ENCODE results near the gene IQCM. TPM values are rescaled to one million over a fixed set of nuclear protein-coding genes. Genes with fewer than 3 reads are reported as not detected.

Gene IQCM
- total RNA-seq, 1 donor from 2014 or later, result not detected

GRCh38 chr4:149595500-149595899 lies 220.1 kb downstream of the IQCM start:
- Mint-ChIP-seq H3K4me3 (no peak overlapping the region), H3K36me3 (ENCODE audit: low read depth) (no peaks in the 10 kb centered on the region), H3K4me1 (no peaks in the 10 kb centered on the region), H3K27me3 (no peaks in the 10 kb centered on the region), H3K27ac (no peak overlapping the region), H3K9me3 (no peaks in the 10 kb centered on the region)
- intact Hi-C loops (cut with micrococcal nuclease), result no loop called here
- ChIA-PET POLR2A (no interaction called here), CTCF (no interaction called here)
- no peak for DNase-seq
- TF ChIP-seq CTCF (IDR thresholded peaks at IDR 0.05), result no peak
- ATAC-seq (ENCODE audit: low read depth), result no peak

- ChIA-PET CTCF (no interaction called here), POLR2A (no interaction called here)
- no peaks in the 10 kb centered on the region for H3K4me1 Mint-ChIP-seq
- H3K4me3 Mint-ChIP-seq, result no peak overlapping the region
- TF ChIP-seq CTCF (IDR thresholded peaks at IDR 0.05), result no peak
- H3K36me3 Mint-ChIP-seq (ENCODE audit: low read depth), result no peaks in the 10 kb centered on the region
- H3K27me3 Mint-ChIP-seq, result no peaks in the 10 kb centered on the region
- DNase-seq (no peak), ATAC-seq (ENCODE audit: low read depth) (no peak)
- H3K9me3 Mint-ChIP-seq, result peaks cover 4% of the 10 kb centered on the region
- no peak overlapping the region for H3K27ac Mint-ChIP-seq
- intact Hi-C loops (cut with micrococcal nuclease), result no loop called here
Measured at GRCh38 chr4:149589826-149590225, 225.8 kb downstream of the IQCM start.

GRCh38 chr4:149584722-149585121 lies 230.9 kb downstream of the IQCM start:
- DNase-seq (no peak), ATAC-seq (ENCODE audit: low read depth) (no peak)
- Mint-ChIP-seq H3K27me3 (no peaks in the 10 kb centered on the region), H3K36me3 (ENCODE audit: low read depth) (no peaks in the 10 kb centered on the region), H3K4me3 (no peak overlapping the region), H3K27ac (no peak overlapping the region), H3K4me1 (no peaks in the 10 kb centered on the region), H3K9me3 (peaks cover 4% of the 10 kb centered on the region)
- ChIA-PET CTCF (no interaction called here), POLR2A (no interaction called here)
- no peak for TF ChIP-seq CTCF (IDR thresholded peaks at IDR 0.05)
- intact Hi-C loops (cut with micrococcal nuclease), result no loop called here

- DNase-seq (no peak), ATAC-seq (ENCODE audit: low read depth) (no peak)
- TF ChIP-seq CTCF (IDR thresholded peaks at IDR 0.05), result no peak
- intact Hi-C loops (cut with micrococcal nuclease), result no loop called here
- H3K36me3 Mint-ChIP-seq (ENCODE audit: low read depth), result no peaks in the 10 kb centered on the region
- H3K9me3 Mint-ChIP-seq, result peaks cover 2% of the 10 kb centered on the region
- no peak overlapping the region for H3K27ac Mint-ChIP-seq
- H3K4me3 Mint-ChIP-seq, result no peak overlapping the region
- no peaks in the 10 kb centered on the region for H3K27me3 Mint-ChIP-seq
- POLR2A ChIA-PET, result no interaction called here
- CTCF ChIA-PET, result no interaction called here
- H3K4me1 Mint-ChIP-seq, result no peaks in the 10 kb centered on the region
Measured at GRCh38 chr4:149574971-149575370, 240.7 kb downstream of the IQCM start.

GRCh38 chr4:149572716-149573115 lies 242.9 kb downstream of the IQCM start:
- no peak overlapping the region for H3K27ac Mint-ChIP-seq
- ATAC-seq (ENCODE audit: low read depth), result no peak
- no peak for TF ChIP-seq CTCF (IDR thresholded peaks at IDR 0.05)
- H3K27me3 Mint-ChIP-seq, result no peaks in the 10 kb centered on the region
- intact Hi-C loops (cut with micrococcal nuclease), result no loop called here
- H3K9me3 Mint-ChIP-seq, result peaks cover 2% of the 10 kb centered on the region
- ChIA-PET CTCF (no interaction called here), POLR2A (no interaction called here)
- no peaks in the 10 kb centered on the region for H3K4me1 Mint-ChIP-seq
- DNase-seq, result no peak
- H3K4me3 Mint-ChIP-seq, result no peak overlapping the region
- no peaks in the 10 kb centered on the region for H3K36me3 Mint-ChIP-seq (ENCODE audit: low read depth)
